K562 treated with DMSO at 1 percent for 48 hours (cell line): ENCODE measurements around the gene BDKRB1. TPM values are rescaled to one million over a fixed set of nuclear protein-coding genes. Genes with fewer than 3 reads are reported as not detected.

Experiments
- total RNA-seq: library from RNA; unstranded; fragments of 300-600 nt; gene quantifications from 2 replicates; pipeline ENCODE4 v1.2.3, GENCODE V29; 2022; ENCODE audit warnings: low replicate concordance; ENCODE audit errors: extremely low read depth

The BDKRB1 gene
- not detected in 2 replicates for total RNA-seq

GRCh38 chr14:96255501-96256366 is at the start of gene BDKRB1:
Gene BDKRB1, plus strand, starts transcription at chr14:96256210. Its CDS starts 7,473 bp downstream, at chr14:96263683.

Other genes starting within 250 kb of the BDKRB1 start
- not detected in 2 replicates for gene C14orf132, start 216.8 kb upstream of the BDKRB1 start, total RNA-seq
- gene BDKRB2, start 51.4 kb upstream of the BDKRB1 start, total RNA-seq, result not detected in 2 replicates
- gene ATG2B, start 107.1 kb downstream of the BDKRB1 start, total RNA-seq, result not detected in 2 replicates
- not detected in 2 replicates for gene GSKIP, start 107.3 kb downstream of the BDKRB1 start, total RNA-seq
- gene AK7, start 135.9 kb downstream of the BDKRB1 start, total RNA-seq, result not detected in 2 replicates
- gene PAPOLA, start 246.2 kb downstream of the BDKRB1 start, total RNA-seq, result not detected in 2 replicates